CD14-positive monocyte (primary cell): Measurements from ENCODE around the gene KNDC1. TPM values are rescaled to one million over a fixed set of nuclear protein-coding genes. Genes with fewer than 3 reads are reported as not detected.

Source experiments
- DNase-seq, 3 donors: peaks; one replicate each; pipeline ENCODE4 v3.0.0-alpha.2; 2011 to 2022
- H2AFZ ChIP-seq: 2 replicates; pipeline ENCODE4 v1.6.0; 2012; ENCODE audit warnings: mild to moderate bottlenecking, low read depth, low read length, inconsistent platforms; ENCODE audit not compliant: insufficient read depth, poor library complexity, severe bottlenecking
- H3K27ac ChIP-seq, 2 donors: 1 replicate in 1 of 2; 2 replicates in 1 of 2; pipeline ENCODE4 v1.5.1; 2012 to 2013; ENCODE audit warnings: low read length in 2 of 2, control low read depth in 1 of 2, inconsistent platforms in 1 of 2, low read depth in 1 of 2, mild to moderate bottlenecking in 1 of 2
- H3K27me3 ChIP-seq, 2 donors: one replicate each; pipeline versions ENCODE4 v1.6.0 to v1.6.1; 2011 to 2013; ENCODE audit warnings: low read length in 2 of 2; ENCODE audit not compliant: control insufficient read depth in 2 of 2, insufficient read depth in 2 of 2
- H3K36me3 ChIP-seq, 2 donors: replicated peaks in 1 of 2; 1 replicate in 1 of 2; 2 replicates in 1 of 2; pipeline versions ENCODE4 v1.5.1 to v1.6.1; 2012 to 2013; ENCODE audit warnings: low read length in 2 of 2, control low read depth in 1 of 2, inconsistent platforms in 1 of 2, mild to moderate bottlenecking in 1 of 2; ENCODE audit not compliant: insufficient read depth in 2 of 2, control insufficient read depth in 1 of 2
- H3K4me1 ChIP-seq, 2 donors: 1 replicate in 1 of 2; 2 replicates in 1 of 2; pipeline versions ENCODE4 v1.5.1 to v1.6.1; 2012 to 2013; ENCODE audit warnings: low read length in 2 of 2, control low read depth in 1 of 2, inconsistent platforms in 1 of 2, mild to moderate bottlenecking in 1 of 2, moderate library complexity in 1 of 2; ENCODE audit not compliant: insufficient read depth in 2 of 2, control insufficient read depth in 1 of 2
- H3K4me2 ChIP-seq: replicated peaks from 2 replicates; pipeline ENCODE3; 2012; ENCODE audit warnings: low read length, moderate library complexity, mild to moderate bottlenecking; ENCODE audit not compliant: poor library complexity, severe bottlenecking; ENCODE audit errors: extremely low read depth
- H3K4me3 ChIP-seq, 3 experiments: fragments of 200-600 bp in 1 of 3; sonication (generic) in 1 of 3; replicated peaks in 1 of 3; 1 replicate in 2 of 3; 2 replicates in 1 of 3; pipeline ENCODE4 v1.5.1; 2011 to 2013; ENCODE audit warnings: low read length in 3 of 3, mild to moderate bottlenecking in 3 of 3, control low read depth in 2 of 3, low read depth in 2 of 3, inconsistent platforms in 1 of 3, moderate library complexity in 1 of 3
- H3K79me2 ChIP-seq: 2 replicates; pipeline ENCODE4 v1.6.0; 2012; ENCODE audit warnings: mild to moderate bottlenecking, control low read depth, inconsistent platforms, low read length, moderate library complexity; ENCODE audit not compliant: insufficient read depth
- H3K9ac ChIP-seq: 2 replicates; pipeline ENCODE4 v1.6.0; 2017; ENCODE audit warnings: low read length, mild to moderate bottlenecking; ENCODE audit not compliant: insufficient read depth, poor library complexity, severe bottlenecking
- H3K9me3 ChIP-seq, 2 donors: replicated peaks in 1 of 2; 1 replicate in 1 of 2; 2 replicates in 1 of 2; pipeline versions ENCODE4 v1.5.1 to v1.6.1; 2012 to 2013; ENCODE audit warnings: low read length in 2 of 2, control low read depth in 1 of 2; ENCODE audit not compliant: control insufficient read depth in 1 of 2, insufficient read depth in 1 of 2
- H4K20me1 ChIP-seq: 2 replicates; pipeline ENCODE4 v1.6.0; 2012; ENCODE audit warnings: mild to moderate bottlenecking, low read length, control low read depth, moderate library complexity; ENCODE audit not compliant: insufficient read depth
- H3K27ac Mint-ChIP-seq, 7 donors: one replicate each; pipeline ENCODE4 v1.8.0; 2020; ENCODE audit warnings: mild to moderate bottlenecking in 7 of 7, mixed read lengths in 7 of 7, moderate library complexity in 6 of 7, inconsistent platforms in 2 of 7
- H3K27me3 Mint-ChIP-seq, 3 donors: one replicate each; pipeline ENCODE4 v1.8.0; 2021 to 2022; ENCODE audit warnings: low read depth in 3 of 3, mild to moderate bottlenecking in 3 of 3, mixed read lengths in 3 of 3, moderate library complexity in 3 of 3, inconsistent platforms in 1 of 3
- H3K36me3 Mint-ChIP-seq, 2 donors: one replicate each; pipeline ENCODE4 v1.8.0; 2020; ENCODE audit warnings: mixed read lengths in 2 of 2, inconsistent platforms in 1 of 2, mild to moderate bottlenecking in 1 of 2
- H3K4me1 Mint-ChIP-seq: one replicate; pipeline ENCODE4 v1.8.0; 2020; ENCODE audit warnings: mild to moderate bottlenecking, mixed read lengths
- H3K4me3 Mint-ChIP-seq, 2 donors: one replicate each; pipeline ENCODE4 v1.8.0; 2020; ENCODE audit warnings: mild to moderate bottlenecking in 2 of 2, mixed read lengths in 2 of 2, moderate library complexity in 1 of 2
- H3K9me3 Mint-ChIP-seq, 7 donors: one replicate each; pipeline ENCODE4 v1.8.0; 2020 to 2022; ENCODE audit warnings: mixed read lengths in 7 of 7, mild to moderate bottlenecking in 6 of 7, moderate library complexity in 6 of 7, inconsistent platforms in 2 of 7
- WGBS: methylation state at CpG from one replicate; pipeline ENCODE4 v1.1.5; 2013; ENCODE audit warnings: missing lambda C conversion rate; ENCODE audit not compliant: insufficient coverage; 5-methylcytosine and 5-hydroxymethylcytosine counted together
- intact Hi-C, 2 donors: fragments of 100-400 bp; cut with micrococcal nuclease; formaldehyde crosslinking; loops; one replicate each; pipeline versions ENCODE4 v1.15.0 to v1.15.1; 2023
- polyA plus RNA-seq, 3 donors: library from polyadenylated mRNA; depleted of rRNA in 1 of 3; unstranded in 2 of 3; stranded (reverse) in 1 of 3; fragments of 300-500 nt in 2 of 3; fragments of >200 nt in 1 of 3; fragmentation: Illumina TruSeq in 2 of 3; gene quantifications; 1 replicate in 2 of 3; 2 replicates in 1 of 3; pipeline ENCODE4 v1.2.3, GENCODE V29; 2012 to 2021
- TF ChIP-seq, protein P1 (sequence below): fragments of 200-600 bp; IDR thresholded peaks from one replicate; pipeline ENCODE4 v1.8.0; 2022; ENCODE audit warnings: antibody characterized with exemption, mild to moderate bottlenecking

The KNDC1 gene
- polyA plus RNA-seq, 3 donors, result 0.22 to 0.80 TPM; not detected in 1

DNA sequence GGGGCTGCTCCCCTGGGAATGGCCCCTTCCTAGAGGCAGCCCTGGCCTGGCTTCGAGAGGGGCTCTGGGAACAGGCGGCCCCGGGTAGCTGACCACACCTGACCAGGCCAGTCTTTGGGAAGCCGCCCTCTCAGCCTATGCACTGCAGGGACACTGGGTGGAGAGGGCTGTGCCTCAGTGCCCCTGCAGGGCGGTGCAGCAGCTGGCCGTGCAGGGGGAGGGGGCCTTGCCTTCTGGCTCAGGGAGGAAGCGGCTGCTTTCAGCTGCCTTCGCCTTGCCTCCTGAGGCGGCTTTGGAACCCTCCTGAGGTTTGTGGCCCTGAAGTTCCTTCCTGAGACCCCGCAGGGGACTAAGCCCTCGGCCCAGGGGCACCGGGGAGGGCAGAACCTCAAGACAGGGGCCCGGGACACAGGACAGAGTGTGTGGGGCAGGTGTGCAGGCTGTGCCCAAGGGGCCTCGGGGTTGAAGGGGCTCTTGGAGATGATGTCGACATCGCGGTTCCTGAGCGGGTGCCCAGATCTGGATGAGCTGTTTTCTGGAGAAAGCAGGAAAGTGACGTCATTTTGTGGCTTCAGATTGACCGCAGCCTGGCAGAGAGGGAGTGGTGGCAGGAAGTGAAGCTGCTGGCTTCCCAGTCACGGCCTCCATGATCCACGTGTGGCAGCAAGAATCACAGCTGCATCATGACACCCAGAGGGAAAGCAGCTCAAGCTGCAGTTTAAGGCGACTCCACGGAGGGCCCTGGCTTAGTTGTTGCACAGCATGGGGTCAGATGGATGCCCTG is 99.0 kb downstream of the KNDC1 start:
- H3K79me2 ChIP-seq, result no peaks in the 10 kb centered on the region
- TF ChIP-seq, protein P1, sequence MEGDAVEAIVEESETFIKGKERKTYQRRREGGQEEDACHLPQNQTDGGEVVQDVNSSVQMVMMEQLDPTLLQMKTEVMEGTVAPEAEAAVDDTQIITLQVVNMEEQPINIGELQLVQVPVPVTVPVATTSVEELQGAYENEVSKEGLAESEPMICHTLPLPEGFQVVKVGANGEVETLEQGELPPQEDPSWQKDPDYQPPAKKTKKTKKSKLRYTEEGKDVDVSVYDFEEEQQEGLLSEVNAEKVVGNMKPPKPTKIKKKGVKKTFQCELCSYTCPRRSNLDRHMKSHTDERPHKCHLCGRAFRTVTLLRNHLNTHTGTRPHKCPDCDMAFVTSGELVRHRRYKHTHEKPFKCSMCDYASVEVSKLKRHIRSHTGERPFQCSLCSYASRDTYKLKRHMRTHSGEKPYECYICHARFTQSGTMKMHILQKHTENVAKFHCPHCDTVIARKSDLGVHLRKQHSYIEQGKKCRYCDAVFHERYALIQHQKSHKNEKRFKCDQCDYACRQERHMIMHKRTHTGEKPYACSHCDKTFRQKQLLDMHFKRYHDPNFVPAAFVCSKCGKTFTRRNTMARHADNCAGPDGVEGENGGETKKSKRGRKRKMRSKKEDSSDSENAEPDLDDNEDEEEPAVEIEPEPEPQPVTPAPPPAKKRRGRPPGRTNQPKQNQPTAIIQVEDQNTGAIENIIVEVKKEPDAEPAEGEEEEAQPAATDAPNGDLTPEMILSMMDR, result no peak
- peak overlapping the region; percentile 96 to 99 (median 98) for H3K27ac Mint-ChIP-seq
- WGBS, result 4% methylated on average over 24 of the region's 24 CpGs
- DNase-seq, result peak; percentile 98 to 100 (median 100)
- peak overlapping the region; percentile 69 for H3K4me2 ChIP-seq
- H3K36me3 ChIP-seq, result peaks cover 9 to 15% of the 10 kb centered on the region in 2 donors
- H3K4me1 ChIP-seq, result peaks cover 74 to 86% of the 10 kb centered on the region in 2 donors
- no peaks in the 10 kb centered on the region for H3K9me3 ChIP-seq
- H3K4me1 Mint-ChIP-seq, result peaks cover 72% of the 10 kb centered on the region
- no peak overlapping the region for H2AFZ ChIP-seq
- H3K9me3 Mint-ChIP-seq, result no peaks in the 10 kb centered on the region
- H3K9ac ChIP-seq, result peak overlapping the region; percentile 78
- no peaks in the 10 kb centered on the region for H3K27me3 ChIP-seq
- peak overlapping the region; percentile 94 to 97 for H3K27ac ChIP-seq
- intact Hi-C loops, result loop anchor here (1.0 to 10.0 kb wide), 6 partner anchors 20 to 247 kb away; partner anchors contain the start of genes TUBGCP2 (in 1 of the 2) and ZNF511 (in 1 of the 2)
- H3K4me3 Mint-ChIP-seq, result peak overlapping the region; percentile 59 to 76
- H4K20me1 ChIP-seq, result no peaks in the 10 kb centered on the region
- H3K4me3 ChIP-seq, result peak overlapping the region in 1 of 3 experiments; percentile 79
- peaks cover 13 to 20% of the 10 kb centered on the region in 2 donors for H3K36me3 Mint-ChIP-seq
- peaks cover 0 to 6% (median 2%) of the 10 kb centered on the region in 3 donors for H3K27me3 Mint-ChIP-seq

DNA sequence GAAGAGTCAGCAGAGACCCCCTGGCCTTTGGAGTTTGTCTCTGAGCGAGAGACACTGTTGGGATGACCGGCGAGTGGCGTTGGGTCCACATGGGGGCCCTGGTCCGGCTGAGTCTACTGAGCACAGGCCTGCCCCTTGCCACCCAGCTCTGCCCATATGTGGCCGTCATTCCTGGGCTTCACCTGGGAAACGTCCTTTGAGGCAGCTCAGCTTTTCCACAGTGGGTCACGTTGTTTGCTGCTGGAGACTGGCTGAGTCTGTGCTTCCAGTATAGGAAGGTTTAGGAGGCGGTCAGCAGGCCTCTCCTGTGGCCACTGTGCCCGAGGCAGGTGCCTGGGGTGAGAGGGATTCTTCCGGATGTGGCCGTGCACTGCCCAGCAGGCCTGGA is 99.6 kb downstream of the KNDC1 start:
- H3K27me3 ChIP-seq, result no peaks in the 10 kb centered on the region
- peaks cover 9 to 15% of the 10 kb centered on the region in 2 donors for H3K36me3 ChIP-seq
- intact Hi-C loops, result loop anchor here (1.0 to 10.0 kb wide), 6 partner anchors 19 to 247 kb away; partner anchors contain the start of genes TUBGCP2 (in 1 of the 2) and ZNF511 (in 1 of the 2)
- peak overlapping the region; percentile 94 to 97 for H3K27ac ChIP-seq
- no peak for DNase-seq
- H3K79me2 ChIP-seq, result no peaks in the 10 kb centered on the region
- peaks cover 72% of the 10 kb centered on the region for H3K4me1 Mint-ChIP-seq
- WGBS, result 14% methylated on average over 12 of the region's 12 CpGs
- H3K9ac ChIP-seq, result peak overlapping the region; percentile 78
- H3K9me3 Mint-ChIP-seq, result no peaks in the 10 kb centered on the region
- no peak overlapping the region for H2AFZ ChIP-seq
- TF ChIP-seq, protein P1, result no peak
- peaks cover 74 to 86% of the 10 kb centered on the region in 2 donors for H3K4me1 ChIP-seq
- H3K36me3 Mint-ChIP-seq, result peaks cover 14 to 24% of the 10 kb centered on the region in 2 donors
- no peaks in the 10 kb centered on the region for H4K20me1 ChIP-seq
- peak overlapping the region in 1 of 3 experiments; percentile 79 for H3K4me3 ChIP-seq
- H3K27me3 Mint-ChIP-seq, result peaks cover 0 to 6% (median 2%) of the 10 kb centered on the region in 3 donors
- H3K27ac Mint-ChIP-seq, result peak overlapping the region; percentile 96 to 99 (median 98)
- peak overlapping the region; percentile 59 to 76 for H3K4me3 Mint-ChIP-seq
- peak overlapping the region; percentile 69 for H3K4me2 ChIP-seq
- H3K9me3 ChIP-seq, result no peaks in the 10 kb centered on the region
